C4-2B (cell line): Measurements from ENCODE around the gene PAM16.

ENCODE experiments used
- ZFX ChIP-seq: fragments of 450-650 bp; IDR thresholded peaks from 2 replicates; pipeline ENCODE4 v1.6.1; 2017
- TF ChIP-seq, protein P1 (sequence below): fragments of 450-650 bp; conservative IDR thresholded peaks from 2 replicates; pipeline ENCODE4 v1.5.1; 2017; ENCODE audit warnings: mild to moderate bottlenecking

GRCh38 chr16:4324492-4325252 is 26.4 kb downstream of the PAM16 start:
- TF ChIP-seq, protein P1, sequence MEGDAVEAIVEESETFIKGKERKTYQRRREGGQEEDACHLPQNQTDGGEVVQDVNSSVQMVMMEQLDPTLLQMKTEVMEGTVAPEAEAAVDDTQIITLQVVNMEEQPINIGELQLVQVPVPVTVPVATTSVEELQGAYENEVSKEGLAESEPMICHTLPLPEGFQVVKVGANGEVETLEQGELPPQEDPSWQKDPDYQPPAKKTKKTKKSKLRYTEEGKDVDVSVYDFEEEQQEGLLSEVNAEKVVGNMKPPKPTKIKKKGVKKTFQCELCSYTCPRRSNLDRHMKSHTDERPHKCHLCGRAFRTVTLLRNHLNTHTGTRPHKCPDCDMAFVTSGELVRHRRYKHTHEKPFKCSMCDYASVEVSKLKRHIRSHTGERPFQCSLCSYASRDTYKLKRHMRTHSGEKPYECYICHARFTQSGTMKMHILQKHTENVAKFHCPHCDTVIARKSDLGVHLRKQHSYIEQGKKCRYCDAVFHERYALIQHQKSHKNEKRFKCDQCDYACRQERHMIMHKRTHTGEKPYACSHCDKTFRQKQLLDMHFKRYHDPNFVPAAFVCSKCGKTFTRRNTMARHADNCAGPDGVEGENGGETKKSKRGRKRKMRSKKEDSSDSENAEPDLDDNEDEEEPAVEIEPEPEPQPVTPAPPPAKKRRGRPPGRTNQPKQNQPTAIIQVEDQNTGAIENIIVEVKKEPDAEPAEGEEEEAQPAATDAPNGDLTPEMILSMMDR: no peak
- TF ChIP-seq ZFX: no peak
